ENCODE measurements around the gene SLC25A52. TPM values are rescaled to one million over a fixed set of nuclear protein-coding genes. Genes with fewer than 3 reads are reported as not detected.

SLC25A52 gene
- total and polyA plus RNA-seq, 9 of the 15 experiments (the other 6 are each of a cell fraction or from before 2014, with no cell fraction given) = not detected

- H3K9me3 ChIP-seq (replicated peaks; ENCODE audit: control insufficient read depth, insufficient read depth, low read depth, low read length) = no peaks in the 10 kb centered on the region
- CTCF ChIA-PET (ENCODE audit: low intra/inter-chr PET ratio) = no interaction called here
- no TSS peak for BruUV-seq (replicated peaks)
- H3K36me3 ChIP-seq (ENCODE audit: control insufficient read depth, insufficient read depth, low read length) = no peaks in the 10 kb centered on the region
- no peak overlapping the region for H2AFZ ChIP-seq (ENCODE audit: low read depth, low read length)
- H3K27ac ChIP-seq (ENCODE audit: extremely low read depth, low read depth, low read length) = no peak overlapping the region
- no peaks in the 10 kb centered on the region for H4K20me1 ChIP-seq (replicated peaks; ENCODE audit: control insufficient read depth, insufficient read depth, low read length)
- H3K4me3 ChIP-seq = no peak overlapping the region
- no peak overlapping the region for H3K4me2 ChIP-seq (ENCODE audit: insufficient read depth, low read length)
- ATAC-seq (no peak), DNase-seq (ENCODE audit: extremely low read depth in 1 of 4, low spot score in 3 of 4) (no peak), FAIRE-seq (no peak)
- in situ Hi-C loops (cut with MboI) = no loop called here
- intact Hi-C loops (cut with micrococcal nuclease) = no loop called here
- no peaks in the 10 kb centered on the region for H3K4me1 ChIP-seq (replicated peaks in 1 of 2; ENCODE audit: control insufficient read depth in 2 of 2, insufficient read depth in 2 of 2, low read length in 2 of 2)
- TF ChIP-seq SNAPC5 (CRISPR knock-in tag; IDR thresholded peaks at IDR 0.05) = no peak
- no peak for TF ChIP-seq ETV6 (IDR thresholded peaks at IDR 0.05; ENCODE audit: borderline replicate concordance in 1 of 2, low read depth in 2 of 2, low read length in 1 of 2)
- TF ChIP-seq ETV6 (CRISPR knock-in tag; IDR thresholded peaks at IDR 0.05; ENCODE audit: borderline replicate concordance) = no peak
- no peak for TF ChIP-seq MCM7 (IDR thresholded peaks at IDR 0.05)
- TF ChIP-seq KLF1 (tag; IDR thresholded peaks at IDR 0.05) = no peak
- no peak for TF ChIP-seq ETS2 (tag; IDR thresholded peaks at IDR 0.05; ENCODE audit: borderline replicate concordance, poor library complexity, severe bottlenecking)
- H3K9ac ChIP-seq (ENCODE audit: insufficient read depth in 1 of 2, low read depth in 2 of 2, low read length in 2 of 2) = no peak overlapping the region
- H3K79me2 ChIP-seq (ENCODE audit: control insufficient read depth, insufficient read depth, low read length) = no peaks in the 10 kb centered on the region
- no peaks in the 10 kb centered on the region for H3K9me1 ChIP-seq (ENCODE audit: control insufficient read depth, insufficient read depth, low read length)
- no peaks in the 10 kb centered on the region for H3K27me3 ChIP-seq (ENCODE audit: control insufficient read depth in 2 of 2, insufficient read depth in 2 of 2, low read length in 2 of 2)
- POLR2A ChIA-PET = interaction anchor here (0.9 kb wide), 1 partner anchor 63 kb away, joined by 3 read pairs; no protein-coding TSS in a partner anchor
Observed at GRCh38 chr18:31793531-31793930, 32.9 kb upstream of the SLC25A52 start.

DNA sequence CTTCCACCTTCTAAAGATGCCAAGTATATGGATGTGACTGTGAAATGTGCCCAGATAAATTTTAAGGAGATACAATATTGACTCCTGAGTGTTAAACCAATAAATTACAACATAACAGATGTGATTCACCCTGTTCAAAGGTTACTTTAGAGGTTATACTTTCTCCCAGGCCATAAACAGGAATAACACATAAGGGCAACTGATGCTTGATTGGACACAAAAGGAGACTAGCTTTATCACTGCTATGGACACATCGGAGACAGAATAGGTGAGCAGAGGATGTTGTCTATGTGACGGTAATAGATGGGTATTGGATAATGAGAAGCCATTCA is 31.9 kb upstream of the SLC25A52 start:
- Histone ChIP-seq H3K9me1 (ENCODE audit: control insufficient read depth, insufficient read depth, low read length) (no peaks in the 10 kb centered on the region), H3K9ac (ENCODE audit: insufficient read depth in 1 of 2, low read depth in 2 of 2, low read length in 2 of 2) (no peak overlapping the region), H3K27ac (ENCODE audit: extremely low read depth, low read depth, low read length) (no peak overlapping the region), H3K9me3 (replicated peaks; ENCODE audit: control insufficient read depth, insufficient read depth, low read depth, low read length) (no peaks in the 10 kb centered on the region), H3K4me3 (no peak overlapping the region), H3K4me1 (replicated peaks in 1 of 2; ENCODE audit: control insufficient read depth in 2 of 2, insufficient read depth in 2 of 2, low read length in 2 of 2) (no peaks in the 10 kb centered on the region), H4K20me1 (replicated peaks; ENCODE audit: control insufficient read depth, insufficient read depth, low read length) (no peaks in the 10 kb centered on the region), H3K27me3 (ENCODE audit: control insufficient read depth in 2 of 2, insufficient read depth in 2 of 2, low read length in 2 of 2) (no peaks in the 10 kb centered on the region), H3K4me2 (ENCODE audit: insufficient read depth, low read length) (no peak overlapping the region), H3K36me3 (ENCODE audit: control insufficient read depth, insufficient read depth, low read length) (no peaks in the 10 kb centered on the region), H2AFZ (ENCODE audit: low read depth, low read length) (no peak overlapping the region), H3K79me2 (ENCODE audit: control insufficient read depth, insufficient read depth, low read length) (no peaks in the 10 kb centered on the region)
- no peak for DNase-seq (ENCODE audit: extremely low read depth in 1 of 4, low spot score in 3 of 4)
- ATAC-seq = no peak
- BruUV-seq (replicated peaks) = no TSS peak
- CTCF ChIA-PET (ENCODE audit: low intra/inter-chr PET ratio) = no interaction called here
- intact Hi-C loops (cut with micrococcal nuclease) (no loop called here), in situ Hi-C loops (cut with MboI) (no loop called here)
- POLR2A ChIA-PET = interaction anchor here (0.9 kb wide), 1 partner anchor 62 kb away, joined by 3 read pairs; no protein-coding TSS in a partner anchor
- no peak for FAIRE-seq
- WGBS (ENCODE audit: insufficient coverage, low coverage, missing lambda C conversion rate) = 0% methylated on average over 2 of the region's 2 CpGs
- TF ChIP-seq ZNF232 (CRISPR knock-in tag; IDR thresholded peaks at IDR 0.05) = no peak
- no peak for TF ChIP-seq MEIS2 (IDR thresholded peaks at IDR 0.05; ENCODE audit: partially characterized antibody)
- no peak for TF ChIP-seq RHOXF2B (CRISPR knock-in tag; conservative IDR thresholded peaks at IDR 0.05)
- TF ChIP-seq PCBP2 (IDR thresholded peaks at IDR 0.05; ENCODE audit: low read depth, low read length, poor library complexity, severe bottlenecking) = no peak
- TF ChIP-seq NR3C1 (CRISPR knock-in tag; IDR thresholded peaks at IDR 0.05) = no peak
- no peak for TF ChIP-seq SRSF7 (optimal IDR thresholded peaks at IDR 0.05; ENCODE audit: low read depth, low read length)
- TF ChIP-seq ZZZ3 (IDR thresholded peaks at IDR 0.05) = no peak
- no peak for TF ChIP-seq ZNF436 (CRISPR knock-in tag; IDR thresholded peaks at IDR 0.05)
- no peak for TF ChIP-seq NR1H2 (CRISPR knock-in tag; IDR thresholded peaks at IDR 0.05)
- TF ChIP-seq ZBTB17 (CRISPR knock-in tag; IDR thresholded peaks at IDR 0.05) = no peak
- TF ChIP-seq GTF2E2 (tag; IDR thresholded peaks at IDR 0.05) = no peak
- no peak for TF ChIP-seq MAFG (tag; conservative IDR thresholded peaks at IDR 0.05)

Measured in K562 (cell line).